GM13977 (cell line): ENCODE data around the gene CNST.

ENCODE experiments used
- DNase-seq: peaks from one replicate; pipeline ENCODE4 v3.0.0; 2012; ENCODE audit warnings: low spot score
- in situ Hi-C: fragments of 300-500 bp; cut with MboI; formaldehyde crosslinking; loops from one replicate; pipeline ENCODE4 v1.12.0; 2022; ENCODE audit warnings: low sequenced_read_pairs, low pct_unique_long_range_greater_than_20kb, mixed read lengths, inconsistent platforms; ENCODE audit not compliant: unreplicated experiment
- TF ChIP-seq, protein P1 (sequence below): IDR thresholded peaks from 2 replicates; pipeline ENCODE4 v1.5.1; 2012; ENCODE audit warnings: mild to moderate bottlenecking, control low read depth; ENCODE audit not compliant: insufficient read depth; ENCODE audit errors: extremely low read depth, missing control alignments

Gene CNST

DNA sequence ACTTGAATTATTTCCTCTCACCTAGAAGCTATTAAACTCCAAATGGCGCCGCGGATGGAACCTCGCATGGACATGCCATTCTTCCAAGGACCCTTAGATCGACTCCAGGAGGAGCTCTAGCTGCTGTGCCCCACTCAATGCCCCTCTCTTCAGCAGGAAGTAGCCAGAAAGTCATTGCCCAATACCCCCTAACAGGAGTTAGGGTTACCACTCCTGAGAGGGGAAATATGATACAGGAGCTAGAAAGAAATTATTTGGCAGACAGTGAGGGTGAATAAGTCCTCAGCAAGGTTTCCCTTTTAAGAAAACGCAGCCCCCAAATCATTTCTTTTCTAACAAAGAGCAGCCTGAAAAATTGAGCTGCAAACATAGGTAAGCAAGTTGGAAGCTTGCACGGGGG lies 28.8 kb upstream of the CNST start:
- in situ Hi-C loops: no loop called here
- TF ChIP-seq, protein P1, sequence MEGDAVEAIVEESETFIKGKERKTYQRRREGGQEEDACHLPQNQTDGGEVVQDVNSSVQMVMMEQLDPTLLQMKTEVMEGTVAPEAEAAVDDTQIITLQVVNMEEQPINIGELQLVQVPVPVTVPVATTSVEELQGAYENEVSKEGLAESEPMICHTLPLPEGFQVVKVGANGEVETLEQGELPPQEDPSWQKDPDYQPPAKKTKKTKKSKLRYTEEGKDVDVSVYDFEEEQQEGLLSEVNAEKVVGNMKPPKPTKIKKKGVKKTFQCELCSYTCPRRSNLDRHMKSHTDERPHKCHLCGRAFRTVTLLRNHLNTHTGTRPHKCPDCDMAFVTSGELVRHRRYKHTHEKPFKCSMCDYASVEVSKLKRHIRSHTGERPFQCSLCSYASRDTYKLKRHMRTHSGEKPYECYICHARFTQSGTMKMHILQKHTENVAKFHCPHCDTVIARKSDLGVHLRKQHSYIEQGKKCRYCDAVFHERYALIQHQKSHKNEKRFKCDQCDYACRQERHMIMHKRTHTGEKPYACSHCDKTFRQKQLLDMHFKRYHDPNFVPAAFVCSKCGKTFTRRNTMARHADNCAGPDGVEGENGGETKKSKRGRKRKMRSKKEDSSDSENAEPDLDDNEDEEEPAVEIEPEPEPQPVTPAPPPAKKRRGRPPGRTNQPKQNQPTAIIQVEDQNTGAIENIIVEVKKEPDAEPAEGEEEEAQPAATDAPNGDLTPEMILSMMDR: no peak
- DNase-seq: no peak

DNA sequence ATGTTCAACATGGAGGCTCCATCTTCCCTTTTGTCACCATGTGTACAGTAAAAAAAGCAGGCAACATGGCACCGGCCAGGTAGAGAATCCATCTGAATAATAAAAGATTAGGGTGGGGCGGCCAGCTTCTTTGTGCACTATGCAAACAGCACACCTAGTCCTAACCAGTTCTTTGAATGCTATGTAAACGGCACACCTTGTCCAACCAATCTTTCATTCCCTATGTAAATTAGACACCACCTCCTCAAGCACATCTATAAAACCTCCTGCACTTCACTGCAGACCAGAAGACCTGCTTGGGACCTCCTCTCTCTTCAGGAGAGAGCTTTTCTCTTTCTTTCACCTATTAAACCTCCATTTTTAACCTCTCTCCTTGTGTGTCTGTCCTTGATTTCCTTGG lies 28.4 kb upstream of the CNST start:
- DNase-seq: no peak
- TF ChIP-seq, protein P1: no peak
- in situ Hi-C loops: no loop called here

DNA sequence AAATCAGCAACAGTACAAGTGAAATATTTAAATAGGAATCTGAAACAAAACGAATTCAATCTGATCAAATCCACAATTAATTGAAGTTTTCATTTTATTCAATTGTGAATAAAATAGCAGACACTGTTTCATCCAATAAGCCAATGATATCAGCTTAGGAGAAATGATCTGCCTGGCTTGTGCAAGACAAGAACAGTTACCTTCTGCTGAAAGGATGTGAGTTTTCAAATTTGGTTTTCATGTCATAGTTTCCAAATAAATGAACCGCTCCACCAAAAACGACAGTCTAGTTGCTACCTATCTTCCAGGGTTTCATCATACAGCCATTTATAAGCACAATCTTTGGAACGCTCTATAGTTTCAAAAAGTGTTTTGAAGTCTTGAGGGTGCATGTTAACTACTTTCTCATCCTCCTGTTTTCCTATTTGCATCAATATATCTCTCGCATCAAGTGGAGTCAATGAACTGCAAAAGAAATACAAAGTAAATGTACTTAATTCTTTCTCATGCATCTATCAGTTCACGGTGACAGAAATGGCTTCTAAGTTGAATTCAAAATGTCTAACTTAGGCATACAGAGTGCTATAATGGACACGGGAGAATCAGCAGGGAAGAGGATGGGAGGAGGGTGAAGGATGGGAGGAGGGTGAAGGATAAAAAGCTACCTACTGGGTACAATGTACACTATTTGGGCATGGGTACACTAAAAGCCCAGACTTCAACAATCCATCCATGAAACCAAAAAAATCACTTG lies 25.3 kb upstream of the CNST start:
- TF ChIP-seq, protein P1: no peak
- in situ Hi-C loops: no loop called here
- no peak for DNase-seq

DNA sequence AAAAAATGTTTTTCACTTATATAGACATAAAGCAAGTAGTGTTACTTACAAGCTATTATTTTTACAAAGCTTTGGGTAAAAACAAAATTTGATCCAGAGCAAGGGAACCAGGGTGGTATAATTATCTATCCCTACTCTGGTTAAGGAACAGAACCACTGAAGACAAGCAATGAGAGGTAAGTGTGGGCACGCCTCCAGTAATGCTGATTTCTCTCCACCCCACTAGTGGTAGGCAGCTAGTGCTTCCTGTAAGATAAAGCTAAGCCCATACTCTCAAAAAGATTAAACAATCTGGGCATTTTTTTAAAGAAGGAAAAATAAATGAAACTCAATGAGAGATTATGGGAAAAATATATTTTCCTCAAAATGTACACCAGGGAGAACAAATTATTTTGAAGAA lies 22.3 kb upstream of the CNST start:
- in situ Hi-C loops: no loop called here
- no peak for DNase-seq
- TF ChIP-seq, protein P1: no peak

DNA sequence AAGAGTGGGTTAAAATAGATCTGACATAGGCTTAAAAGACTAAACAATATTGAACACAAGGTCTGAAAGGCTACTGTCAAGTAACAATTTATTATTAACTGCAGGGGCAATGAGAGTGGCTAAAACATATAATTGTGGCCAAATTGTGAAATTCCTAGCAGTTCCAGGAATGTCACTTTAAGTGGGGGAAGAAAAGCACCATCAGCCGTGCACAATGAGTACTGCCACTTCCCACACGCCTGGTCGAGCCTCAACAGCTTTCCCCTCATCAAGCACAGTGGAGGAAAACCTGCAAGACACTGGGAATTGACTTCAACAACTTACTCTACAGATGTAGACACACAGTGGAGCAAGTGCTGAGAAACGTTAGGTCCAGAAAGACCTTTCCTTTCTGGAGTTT lies 16.6 kb upstream of the CNST start:
- TF ChIP-seq, protein P1: no peak
- in situ Hi-C loops: no loop called here
- no peak for DNase-seq

DNA sequence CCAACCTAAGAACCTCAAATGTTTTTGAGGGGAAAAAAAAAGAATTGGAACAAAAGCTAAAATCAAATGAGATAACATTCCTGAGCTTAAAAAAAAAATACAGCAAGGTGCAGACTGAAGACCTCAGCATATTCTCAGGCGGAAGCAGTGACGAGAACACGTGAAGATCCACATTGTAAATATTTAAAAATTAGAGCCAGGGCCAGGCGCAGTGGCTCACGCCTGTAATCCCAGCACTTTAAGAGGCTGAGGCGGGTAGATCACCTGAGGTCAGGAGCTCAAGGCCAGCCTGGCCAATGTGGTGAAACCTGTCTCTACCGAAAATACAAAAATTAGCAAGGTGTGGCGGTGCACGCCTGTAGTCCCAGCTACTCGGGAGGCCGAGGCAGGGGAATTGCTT lies 15.9 kb upstream of the CNST start:
- DNase-seq: no peak
- TF ChIP-seq, protein P1: no peak
- in situ Hi-C loops: no loop called here

DNA sequence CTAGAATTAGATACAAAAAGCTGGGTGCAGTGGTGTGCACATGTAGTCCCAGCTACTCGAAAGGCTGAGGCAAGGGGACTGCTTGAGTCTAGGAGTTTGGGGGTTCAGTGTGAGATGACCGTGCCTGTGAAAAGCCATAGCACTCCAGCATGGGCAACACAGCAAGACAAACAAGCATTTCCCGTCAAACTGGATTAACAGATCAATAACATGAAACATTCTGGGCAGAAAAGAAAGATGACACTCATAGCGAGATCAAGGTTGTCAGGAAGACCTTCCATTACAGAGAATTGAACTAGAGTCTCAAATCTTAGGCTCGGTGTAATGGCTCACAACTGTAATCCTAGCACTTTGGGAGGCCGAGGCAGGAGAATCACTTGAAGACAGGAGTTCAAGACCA lies 14.1 kb upstream of the CNST start:
- TF ChIP-seq, protein P1: no peak
- in situ Hi-C loops: no loop called here
- DNase-seq: no peak
